Upper lobe of left lung (tissue), 6 donors: ENCODE measurements around the gene INTS13. TPM values are rescaled to one million over a fixed set of nuclear protein-coding genes. Genes with fewer than 3 reads are reported as not detected.
"Not testable (repeated sequence)": the region's sequence is repeated elsewhere in the genome, so short reads cannot be mapped to it uniquely, and the experiment has no call there.

Experiments
- ATAC-seq, 2 donors: fragments of 200-7000 bp; cut with Tn5 transposase; one replicate each; pipeline ENCODE4 v1.9.1; 2022; ENCODE audit warnings: mild to moderate bottlenecking in 2 of 2, moderate library complexity in 2 of 2; ENCODE audit not compliant: low FRiP score in 2 of 2
- DNase-seq, 2 donors: peaks; one replicate each; pipeline ENCODE4 v3.0.0-alpha.2; 2019 to 2020
- H3K27ac ChIP-seq, 4 donors: fragments of 200-600 bp; sonication (generic); one replicate each; pipeline ENCODE4 v1.5.1; 2016 to 2019
- H3K27me3 ChIP-seq, 4 donors: fragments of 200-600 bp; sonication (generic); one replicate each; pipeline ENCODE4 v1.5.1; 2017 to 2019
- H3K36me3 ChIP-seq, 4 donors: fragments of 200-600 bp; sonication (generic); one replicate each; pipeline ENCODE4 v1.5.1; 2016 to 2019
- H3K4me1 ChIP-seq, 4 donors: fragments of 200-600 bp; sonication (generic); one replicate each; pipeline ENCODE4 v1.5.1; 2018 to 2019
- H3K4me3 ChIP-seq, 4 donors: fragments of 200-600 bp; sonication (generic); one replicate each; pipeline ENCODE4 v1.5.1; 2017 to 2019; ENCODE audit warnings: mild to moderate bottlenecking in 2 of 4, moderate library complexity in 1 of 4
- H3K9me3 ChIP-seq, 4 donors: fragments of 200-600 bp; sonication (generic); one replicate each; pipeline ENCODE4 v1.5.1; 2018 to 2019
- CTCF ChIP-seq, 6 experiments: fragments of 450-650 bp in 4 of 6; fragments of 200-600 bp in 2 of 6; sonication (generic) in 2 of 6; IDR thresholded peaks; one replicate each; pipeline ENCODE4 v1.5.1; 2016 to 2019; ENCODE audit warnings: antibody characterized with exemption in 6 of 6
- EP300 ChIP-seq, 4 donors: sonication (generic); formaldehyde crosslinking; IDR thresholded peaks; one replicate each; pipeline ENCODE4 v1.5.1; 2017; ENCODE audit warnings: antibody characterized with exemption in 4 of 4, control low read depth in 2 of 4
- POLR2A ChIP-seq, 4 donors: fragments of 450-650 bp; IDR thresholded peaks; one replicate each; pipeline ENCODE4 v1.5.1; 2016 to 2017; ENCODE audit warnings: antibody characterized with exemption in 4 of 4, mild to moderate bottlenecking in 2 of 4
- POLR2AphosphoS5 ChIP-seq, 2 donors: sonication (generic); formaldehyde crosslinking; IDR thresholded peaks; one replicate each; pipeline ENCODE4 v1.5.1; 2017; ENCODE audit warnings: antibody characterized with exemption in 2 of 2
- WGBS, 2 donors: methylation state at CpG; one replicate each; pipeline ENCODE4 v1.1.5; 2017 to 2018; 5-methylcytosine and 5-hydroxymethylcytosine counted together
- total RNA-seq, 6 donors: library from RNA; depleted of rRNA in 4 of 6; stranded (reverse); fragments of >200 nt in 4 of 6; gene quantifications; one replicate each; pipeline versions ENCODE4 v1.1.0 to v1.2.1, GENCODE V29; 2016 to 2021
- donor health status: DM: no; HTN: no; CAD: no; lungs with moderate emphysema.
- donor health status: DM: no; HTN: yes; CAD: no; lungs with severe emphysema.

Gene INTS13
- total RNA-seq, 6 donors from 2014 or later = 7.2 to 16.8 (median 11.5) TPM

DNA sequence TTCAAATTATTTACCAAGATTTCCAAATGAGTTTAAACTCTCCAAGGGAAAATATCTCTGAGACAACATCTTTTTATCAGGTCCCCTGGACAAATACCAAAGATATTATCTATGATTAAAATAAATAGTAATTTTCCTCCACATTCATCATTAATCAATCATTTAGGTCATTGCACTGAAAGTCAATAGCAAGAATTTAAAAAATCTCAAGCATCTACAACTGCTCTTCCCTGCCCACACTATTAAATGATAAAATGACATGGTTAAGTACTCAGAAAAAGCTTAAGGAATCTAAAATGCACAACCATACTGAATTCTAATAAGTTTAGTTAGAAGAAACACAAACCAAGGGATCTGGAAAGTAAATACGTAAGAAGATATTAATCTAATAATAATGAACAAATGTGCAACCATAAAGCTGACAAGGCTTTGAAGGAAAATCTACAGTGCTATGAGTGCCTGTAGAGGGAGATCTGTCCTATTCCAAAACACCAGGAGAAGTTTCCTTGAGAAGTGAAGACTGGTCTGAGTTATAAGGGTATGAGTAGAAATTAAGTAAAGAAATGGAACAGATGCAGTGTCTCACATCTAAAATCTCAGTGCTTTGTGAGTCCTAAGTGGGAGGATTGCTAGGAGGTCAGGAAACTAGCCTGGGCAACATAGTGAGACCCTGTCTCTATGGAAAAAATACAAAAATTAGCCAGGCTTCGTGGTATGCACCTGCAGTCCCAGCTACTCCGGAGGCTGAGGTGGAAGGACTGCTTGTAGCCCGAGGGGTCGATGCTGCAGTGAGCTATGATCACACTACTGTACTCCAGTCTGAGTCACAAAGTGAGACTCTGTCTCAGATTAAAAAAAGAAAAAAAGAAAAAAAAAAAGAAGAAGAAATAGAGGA is 19.2 kb downstream of the INTS13 start:
- DNase-seq (no peak), ATAC-seq (no peak)
- TF ChIP-seq CTCF (IDR thresholded peaks at IDR 0.05) (peak in 1 of 6 experiments; percentile 10), POLR2AphosphoS5 (IDR thresholded peaks at IDR 0.05) (no peak)

DNA sequence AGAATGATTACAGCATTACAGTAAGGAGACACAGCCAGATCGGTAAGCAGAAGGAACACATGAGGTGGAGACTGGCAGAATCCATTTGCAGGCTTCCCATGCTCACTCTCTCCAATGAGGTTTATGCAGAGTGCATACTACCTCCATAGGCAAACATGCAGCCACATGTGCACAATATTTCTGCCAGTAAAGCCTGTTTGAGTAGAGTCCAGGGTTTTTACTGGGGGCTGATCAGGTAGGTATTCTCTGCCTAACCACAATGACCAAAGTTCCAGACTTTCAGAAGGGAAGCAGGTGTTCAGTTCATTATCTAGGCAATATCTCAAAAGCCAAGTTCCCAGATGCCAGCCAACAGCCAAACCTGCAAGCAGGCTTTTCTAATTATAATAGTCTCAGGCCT is 31.1 kb downstream of the INTS13 start:
- DNase-seq = no peak
- 59 to 71% methylated on average over 1 of the region's 1 CpG for WGBS, 2 donors
- Histone ChIP-seq H3K4me3 (no peak overlapping the region), H3K36me3 (peaks cover 6 to 61% (median 18%) of the 10 kb centered on the region in 4 donors), H3K27ac (no peak overlapping the region), H3K27me3 (no peaks in the 10 kb centered on the region), H3K9me3 (no peaks in the 10 kb centered on the region), H3K4me1 (no peaks in the 10 kb centered on the region)
- TF ChIP-seq CTCF (IDR thresholded peaks at IDR 0.05) (no peak), POLR2A (IDR thresholded peaks at IDR 0.05) (no peak), EP300 (IDR thresholded peaks at IDR 0.05) (no peak), POLR2AphosphoS5 (IDR thresholded peaks at IDR 0.05) (no peak)
- ATAC-seq = no peak

More for the DNA sequence above, 19.2 kb downstream of the INTS13 start:
- Histone ChIP-seq H3K4me1 (no peaks in the 10 kb centered on the region), H3K27ac (no peak overlapping the region), H3K27me3 (no peaks in the 10 kb centered on the region), H3K4me3 (no peak overlapping the region), H3K9me3 (no peaks in the 10 kb centered on the region), H3K36me3 (peaks cover 0 to 42% (median 5%) of the 10 kb centered on the region in 4 donors)
- 83 to 84% methylated on average over 5 of the region's 5 CpGs for WGBS, 2 donors

DNA sequence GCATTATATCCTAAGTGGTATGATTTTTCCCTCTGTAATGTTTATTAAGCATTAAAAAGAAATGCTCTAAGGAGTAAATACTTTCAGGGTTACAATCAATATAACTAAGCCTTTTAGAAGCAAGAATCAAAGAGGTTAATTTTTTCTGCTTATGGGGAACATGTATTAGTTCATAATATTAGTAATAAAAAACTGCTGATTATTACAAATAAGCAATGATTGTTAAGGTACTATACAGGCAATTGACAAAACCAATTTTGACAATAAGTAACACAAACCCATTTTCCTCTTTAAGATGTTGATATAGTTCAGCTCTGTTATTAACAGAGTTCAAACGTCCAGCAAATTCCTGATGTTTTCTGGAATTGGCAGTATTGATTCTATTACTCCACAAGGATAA is 31.8 kb downstream of the INTS13 start:
- H3K36me3 ChIP-seq = peaks cover 6 to 54% (median 16%) of the 10 kb centered on the region in 4 donors
- DNase-seq (no peak), ATAC-seq (no peak)
- H3K27me3 ChIP-seq = no peaks in the 10 kb centered on the region
- TF ChIP-seq POLR2AphosphoS5 (IDR thresholded peaks at IDR 0.05) = no peak
- no peaks in the 10 kb centered on the region for H3K4me1 ChIP-seq
- WGBS, 2 donors = 63 to 74% methylated on average over 1 of the region's 1 CpG
- no peak overlapping the region for H3K27ac ChIP-seq
- H3K9me3 ChIP-seq = no peaks in the 10 kb centered on the region
- H3K4me3 ChIP-seq = no peak overlapping the region

- not testable (repeated sequence) for H3K9me3 ChIP-seq, ATAC-seq, DNase-seq, H3K4me1 ChIP-seq, H3K27me3 ChIP-seq, H3K4me3 ChIP-seq, H3K27ac ChIP-seq
- 63 to 67% methylated on average over 3 of the region's 3 CpGs for WGBS, 2 donors
- H3K36me3 ChIP-seq = peaks cover 0 to 36% (median 7%) of the 10 kb centered on the region in 4 donors
Measured at GRCh38 chr12:26903396-26903795, 34.4 kb downstream of the INTS13 start.

GRCh38 chr12:26896913-26897312 is 40.9 kb downstream of the INTS13 start:
- Histone ChIP-seq H3K9me3 (no peaks in the 10 kb centered on the region), H3K27me3 (no peaks in the 10 kb centered on the region), H3K4me1 (no peaks in the 10 kb centered on the region), H3K4me3 (no peak overlapping the region), H3K36me3 (peaks cover 0 to 7% (median 0%) of the 10 kb centered on the region in 4 donors), H3K27ac (peak overlapping the region in 1 of 4 donors; percentile 72)
- DNase-seq (no peak), ATAC-seq (no peak)
- TF ChIP-seq POLR2AphosphoS5 (IDR thresholded peaks at IDR 0.05) = no peak
- no peak for TF ChIP-seq EP300 (IDR thresholded peaks at IDR 0.05)
- no peak for TF ChIP-seq CTCF (IDR thresholded peaks at IDR 0.05)
- no peak for TF ChIP-seq POLR2A (IDR thresholded peaks at IDR 0.05)
- 91 to 97% methylated on average over 2 of the region's 2 CpGs for WGBS, 2 donors

DNA sequence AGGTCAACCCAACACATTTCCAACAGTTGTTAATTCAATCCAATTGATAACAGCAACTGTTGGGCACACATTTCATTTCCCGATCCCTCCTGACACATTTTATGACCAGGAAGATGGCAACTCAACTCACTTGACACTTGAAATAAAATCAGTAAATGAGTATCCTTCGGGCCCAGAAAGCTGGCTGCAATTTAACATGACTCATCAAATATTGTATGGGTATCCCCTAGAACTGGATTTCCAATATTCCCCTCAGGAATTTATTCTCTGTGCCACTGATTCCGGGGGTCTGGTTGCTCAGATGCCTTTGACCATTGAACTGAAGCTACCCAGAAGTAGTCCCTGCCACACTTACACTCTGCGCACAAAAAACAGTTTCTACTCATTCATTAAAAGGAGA is 42.1 kb downstream of the INTS13 start:
- Histone ChIP-seq H3K36me3 (peaks cover 0 to 7% (median 0%) of the 10 kb centered on the region in 4 donors), H3K27me3 (no peaks in the 10 kb centered on the region), H3K9me3 (no peaks in the 10 kb centered on the region), H3K4me3 (no peak overlapping the region), H3K4me1 (no peaks in the 10 kb centered on the region), H3K27ac (peak overlapping the region in 2 of 4 donors; percentile 21 to 72)
- 89 to 90% methylated on average over 4 of the region's 4 CpGs for WGBS, 2 donors
- TF ChIP-seq EP300 (IDR thresholded peaks at IDR 0.05) (no peak), CTCF (IDR thresholded peaks at IDR 0.05) (no peak), POLR2A (IDR thresholded peaks at IDR 0.05) (no peak), POLR2AphosphoS5 (IDR thresholded peaks at IDR 0.05) (no peak)
- no peak for ATAC-seq
- DNase-seq = no peak
